ENCODE data around the gene MAPKAP1. TPM values are rescaled to one million over a fixed set of nuclear protein-coding genes. Genes with fewer than 3 reads are reported as not detected.

The MAPKAP1 gene
- total RNA-seq, 1 donor from 2014 or later, result 76.9 TPM

GRCh38 chr9:125434986-125435775 is 271.8 kb downstream of the MAPKAP1 start:
- H3K9me3 Mint-ChIP-seq (ENCODE audit: unreplicated experiment), result no peaks in the 10 kb centered on the region
- no peak overlapping the region for H3K4me3 Mint-ChIP-seq (ENCODE audit: unreplicated experiment)
- H3K36me3 Mint-ChIP-seq (ENCODE audit: unreplicated experiment), result peaks cover 9% of the 10 kb centered on the region
- H3K27ac Mint-ChIP-seq (ENCODE audit: unreplicated experiment), result no peak overlapping the region
- H3K27me3 Mint-ChIP-seq (ENCODE audit: unreplicated experiment), result no peaks in the 10 kb centered on the region
- H3K4me1 Mint-ChIP-seq (ENCODE audit: unreplicated experiment), result no peaks in the 10 kb centered on the region
- DNase-seq (ENCODE audit: extremely low spot score, unreplicated experiment), result no peak
- TF ChIP-seq CTCF (IDR thresholded peaks at IDR 0.05), result no peak

GRCh38 chr9:125433461-125434011 is 273.5 kb downstream of the MAPKAP1 start:
- no peak overlapping the region for H3K4me3 Mint-ChIP-seq (ENCODE audit: unreplicated experiment)
- TF ChIP-seq CTCF (IDR thresholded peaks at IDR 0.05), result no peak
- no peaks in the 10 kb centered on the region for H3K4me1 Mint-ChIP-seq (ENCODE audit: unreplicated experiment)
- H3K27me3 Mint-ChIP-seq (ENCODE audit: unreplicated experiment), result no peaks in the 10 kb centered on the region
- H3K36me3 Mint-ChIP-seq (ENCODE audit: unreplicated experiment), result peaks cover 4% of the 10 kb centered on the region
- H3K27ac Mint-ChIP-seq (ENCODE audit: unreplicated experiment), result no peak overlapping the region
- no peak for DNase-seq (ENCODE audit: extremely low spot score, unreplicated experiment)
- no peaks in the 10 kb centered on the region for H3K9me3 Mint-ChIP-seq (ENCODE audit: unreplicated experiment)

- Mint-ChIP-seq H3K36me3 (ENCODE audit: unreplicated experiment) (no peaks in the 10 kb centered on the region), H3K4me3 (ENCODE audit: unreplicated experiment) (no peak overlapping the region), H3K4me1 (ENCODE audit: unreplicated experiment) (no peaks in the 10 kb centered on the region), H3K9me3 (ENCODE audit: unreplicated experiment) (no peaks in the 10 kb centered on the region), H3K27ac (ENCODE audit: unreplicated experiment) (no peak overlapping the region), H3K27me3 (ENCODE audit: unreplicated experiment) (no peaks in the 10 kb centered on the region)
- TF ChIP-seq CTCF (IDR thresholded peaks at IDR 0.05), result no peak
- DNase-seq (ENCODE audit: extremely low spot score, unreplicated experiment), result no peak
Observed at GRCh38 chr9:125432715-125433385, 274.2 kb downstream of the MAPKAP1 start.

- H3K27me3 Mint-ChIP-seq (ENCODE audit: unreplicated experiment), result no peaks in the 10 kb centered on the region
- DNase-seq (ENCODE audit: extremely low spot score, unreplicated experiment), result no peak
- H3K9me3 Mint-ChIP-seq (ENCODE audit: unreplicated experiment), result no peaks in the 10 kb centered on the region
- H3K4me3 Mint-ChIP-seq (ENCODE audit: unreplicated experiment), result no peak overlapping the region
- H3K36me3 Mint-ChIP-seq (ENCODE audit: unreplicated experiment), result no peaks in the 10 kb centered on the region
- no peak for TF ChIP-seq CTCF (IDR thresholded peaks at IDR 0.05)
- no peak overlapping the region for H3K27ac Mint-ChIP-seq (ENCODE audit: unreplicated experiment)
- no peaks in the 10 kb centered on the region for H3K4me1 Mint-ChIP-seq (ENCODE audit: unreplicated experiment)
Observed at GRCh38 chr9:125431741-125432271, 275.2 kb downstream of the MAPKAP1 start.

GRCh38 chr9:125431012-125431305 is 276.0 kb downstream of the MAPKAP1 start:
- no peaks in the 10 kb centered on the region for H3K4me1 Mint-ChIP-seq (ENCODE audit: unreplicated experiment)
- no peak for TF ChIP-seq CTCF (IDR thresholded peaks at IDR 0.05)
- H3K27me3 Mint-ChIP-seq (ENCODE audit: unreplicated experiment), result no peaks in the 10 kb centered on the region
- no peaks in the 10 kb centered on the region for H3K36me3 Mint-ChIP-seq (ENCODE audit: unreplicated experiment)
- no peak for DNase-seq (ENCODE audit: extremely low spot score, unreplicated experiment)
- no peaks in the 10 kb centered on the region for H3K9me3 Mint-ChIP-seq (ENCODE audit: unreplicated experiment)
- H3K27ac Mint-ChIP-seq (ENCODE audit: unreplicated experiment), result no peak overlapping the region
- no peak overlapping the region for H3K4me3 Mint-ChIP-seq (ENCODE audit: unreplicated experiment)
